Right cardiac atrium (tissue), 5 donors: Measurements from ENCODE around the gene HSPG2. TPM values are rescaled to one million over a fixed set of nuclear protein-coding genes. Genes with fewer than 3 reads are reported as not detected.
"Not testable (repeated sequence)": the region's sequence is repeated elsewhere in the genome, so short reads cannot be mapped to it uniquely, and the experiment has no call there.

Experiments used
- ATAC-seq, 2 donors: fragments of 200-7000 bp; cut with Tn5 transposase; one replicate each; pipeline versions ENCODE4 v1.8.0 to v1.9.1; 2020; ENCODE audit warnings: moderate library complexity in 2 of 2, mild to moderate bottlenecking in 1 of 2
- DNase-seq, 3 donors: peaks; one replicate each; pipeline ENCODE4 v3.0.0-alpha.2; 2020
- H3K27ac ChIP-seq: one replicate; pipeline ENCODE4 v1.5.1; 2013; ENCODE audit warnings: mild to moderate bottlenecking, low read length, control low read depth, moderate library complexity
- H3K27me3 ChIP-seq: one replicate; pipeline ENCODE4 v1.6.1; 2013; ENCODE audit not compliant: control insufficient read depth, insufficient read depth
- H3K4me1 ChIP-seq: one replicate; pipeline ENCODE4 v1.6.1; 2013; ENCODE audit warnings: low read length; ENCODE audit not compliant: control insufficient read depth, insufficient read depth
- H3K4me3 ChIP-seq: one replicate; pipeline ENCODE4 v1.5.1; 2013; ENCODE audit warnings: low read length, control low read depth
- H3K9me3 ChIP-seq: one replicate; pipeline ENCODE4 v1.6.1; 2013; ENCODE audit warnings: low read length; ENCODE audit not compliant: control insufficient read depth
- WGBS: extraction: QIAGEN DNeasy Blood & Tissue Kit; methylation state at CpG from one replicate; pipeline ENCODE4 v1.1.7; 2013; 5-methylcytosine and 5-hydroxymethylcytosine counted together
- intact Hi-C, 4 donors: fragments of 100-400 bp; cut with DNase I; formaldehyde crosslinking; loops; one replicate each; pipeline versions ENCODE4 v1.11.0 to v1.14.0; 2022 to 2023
- polyA plus RNA-seq: library from polyadenylated mRNA; stranded (reverse); fragments of 200-250 nt; gene quantifications from one replicate; pipeline ENCODE4 v1.2.3, GENCODE V29; 2013
- total RNA-seq, 4 donors: library from RNA; stranded (reverse); fragmentation: NEBNext Ultra II Directional; extraction: Animal tissue kit (Norgen Biotek cat#: 25700); gene quantifications; one replicate each; pipeline ENCODE4 v1.2.1, GENCODE V29; 2021
- donor health status: healthy with polysubstance abuse.
- donor health status: DM: no; HTN: yes; CAD: no.
- donor health status: DM: no; HTN: no; CAD: no.
- donor health status: DM: no; HTN: yes; CAD: no; lungs with severe emphysema.
- donor health status: DM: yes; HTN: yes; CAD: no.

The HSPG2 gene
- total and polyA plus RNA-seq, 5 donors: 257 to 659 (median 459) TPM

DNA sequence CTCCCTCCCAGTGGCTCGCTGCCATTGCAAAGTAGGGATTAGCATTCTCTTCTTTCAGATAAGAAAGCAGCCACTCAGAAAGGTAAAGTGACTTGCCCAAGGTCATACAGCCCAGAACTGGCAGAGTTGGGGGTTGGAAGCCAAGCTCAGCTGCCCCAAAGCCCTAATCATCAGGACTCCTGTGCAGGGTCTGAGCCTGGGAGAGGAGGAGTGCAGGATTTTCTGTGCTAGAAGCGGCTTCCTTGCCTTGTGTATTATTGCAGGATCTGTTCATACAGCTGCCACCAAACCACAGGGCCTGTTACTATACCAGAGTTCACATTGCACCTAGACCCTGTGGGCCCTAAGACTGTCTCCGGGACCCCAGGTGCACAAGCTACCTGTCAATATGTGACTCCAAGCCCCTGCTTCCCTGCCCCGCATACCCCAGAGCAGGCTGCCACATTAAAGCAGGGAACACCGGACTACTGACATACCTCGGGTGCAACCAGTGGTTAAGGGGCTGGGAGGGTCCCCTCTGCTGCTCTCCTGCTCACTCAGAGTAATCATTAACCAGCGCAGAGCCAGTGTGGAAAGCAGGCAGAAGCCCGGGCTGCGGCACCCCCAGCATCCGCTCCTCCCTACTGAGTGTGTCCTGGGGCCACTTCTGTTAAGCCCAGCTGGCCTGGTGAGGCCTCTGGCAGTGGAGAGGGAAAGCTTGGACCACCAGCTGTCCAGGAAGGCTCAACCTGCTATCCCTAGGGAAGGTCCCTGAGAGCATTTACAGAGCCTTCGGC, 15.8 kb downstream of the HSPG2 start:
- 64% methylated on average over 11 of the region's 11 CpGs for WGBS
- intact Hi-C loops: no loop called here
- ATAC-seq (no peak), DNase-seq (peak in 1 of 3 donors; percentile 36)
- no peaks in the 10 kb centered on the region for H3K9me3 ChIP-seq
- no peaks in the 10 kb centered on the region for H3K27me3 ChIP-seq
- no peak overlapping the region for H3K4me3 ChIP-seq
- peak overlapping the region; percentile 99 for H3K27ac ChIP-seq
- peaks cover 50% of the 10 kb centered on the region for H3K4me1 ChIP-seq

DNA sequence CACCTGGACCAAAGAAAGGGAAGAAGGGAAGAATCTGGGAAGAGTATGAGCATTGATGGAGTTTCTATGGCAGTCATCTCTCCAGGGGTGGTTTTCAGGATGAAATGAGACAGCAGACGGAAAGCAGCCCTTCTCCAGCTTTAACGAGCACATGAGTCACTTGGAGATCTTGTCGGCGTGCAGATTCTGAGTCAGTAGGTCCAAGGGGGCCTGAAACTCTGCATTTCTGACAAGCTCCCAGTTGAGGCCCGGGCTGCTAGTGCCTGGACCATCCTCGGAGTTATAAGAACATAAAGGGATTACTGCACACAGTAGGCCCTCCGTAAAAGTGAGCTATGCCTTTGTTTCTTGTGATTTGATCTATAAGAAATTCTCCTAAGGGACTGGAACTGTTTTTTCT, 17.6 kb downstream of the HSPG2 start:
- intact Hi-C loops: no loop called here
- 54% methylated on average over 7 of the region's 7 CpGs for WGBS
- no peaks in the 10 kb centered on the region for H3K27me3 ChIP-seq
- ATAC-seq: peak in 1 of 2 donors; percentile 3
- H3K4me3 ChIP-seq: no peak overlapping the region
- H3K27ac ChIP-seq: peak overlapping the region; percentile 99
- no peaks in the 10 kb centered on the region for H3K9me3 ChIP-seq
- H3K4me1 ChIP-seq: peaks cover 45% of the 10 kb centered on the region
- DNase-seq: peak in 1 of 3 donors; percentile 33

DNA sequence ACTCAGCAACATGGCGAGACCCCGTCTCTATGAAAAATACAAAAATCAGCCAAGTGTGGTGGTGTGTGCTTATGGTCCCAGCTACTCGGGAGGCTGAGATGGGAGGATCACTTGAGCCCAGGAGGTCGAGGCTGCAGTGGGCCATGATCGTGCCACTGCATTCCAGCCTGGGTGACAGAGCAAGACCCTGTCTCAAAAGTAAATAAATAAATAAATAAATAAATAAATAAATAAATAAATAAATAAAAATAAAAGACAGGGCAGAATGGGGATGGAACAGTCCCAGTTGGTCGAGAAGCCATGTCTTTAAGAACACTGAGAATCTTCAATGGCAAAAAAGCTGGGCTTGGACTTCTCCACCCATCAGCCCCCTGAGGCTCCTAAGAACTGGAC, 19.9 kb downstream of the HSPG2 start:
- WGBS: 76% methylated on average over 6 of the region's 6 CpGs
- H3K27me3 ChIP-seq, ATAC-seq, H3K9me3 ChIP-seq, H3K4me3 ChIP-seq, intact Hi-C loops, DNase-seq: not testable (repeated sequence)
- Histone ChIP-seq H3K27ac (peak overlapping the region; percentile 70), H3K4me1 (peaks cover 53% of the 10 kb centered on the region)

DNA sequence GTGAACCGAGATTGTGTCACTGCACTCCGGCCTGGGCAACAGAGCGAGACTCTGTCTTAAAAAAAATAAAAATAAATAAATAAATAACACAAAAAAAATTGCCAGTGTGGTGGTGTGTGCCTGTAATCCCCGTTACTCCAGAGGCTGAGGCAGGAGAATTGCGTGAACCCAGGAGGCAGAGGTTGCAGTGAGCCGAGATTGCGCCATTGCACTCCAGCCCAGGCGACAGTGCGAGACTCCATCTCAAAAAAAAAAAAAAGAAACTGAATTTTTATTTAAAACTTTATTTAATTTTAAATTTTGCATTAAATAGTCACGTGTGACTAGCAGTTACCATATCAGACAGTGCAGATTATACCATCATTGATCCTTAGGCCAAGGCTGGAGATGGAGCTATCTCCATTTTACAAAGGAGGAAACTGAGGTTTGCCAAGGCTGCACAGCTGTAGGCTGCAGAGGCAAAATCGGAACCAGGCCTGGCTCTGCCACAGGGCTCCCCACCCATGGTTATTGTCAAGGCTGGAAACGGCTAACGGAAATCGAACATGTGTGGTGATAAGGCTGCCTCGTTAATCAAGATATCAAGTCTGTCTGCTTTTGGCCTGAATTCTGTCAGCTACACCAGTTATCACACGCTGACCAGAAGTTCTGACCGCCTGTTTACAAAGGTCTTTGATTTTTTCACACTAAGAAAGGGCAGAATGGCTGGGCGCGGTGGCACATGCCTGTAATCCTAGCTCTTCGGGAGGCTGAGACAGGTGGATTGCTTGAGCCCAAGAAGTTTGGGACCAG, 20.5 kb downstream of the HSPG2 start:
- DNase-seq (peak in 1 of 3 donors; percentile 32), ATAC-seq (peak in 1 of 2 donors; percentile 2)
- Histone ChIP-seq H3K9me3 (no peaks in the 10 kb centered on the region), H3K4me1 (peaks cover 56% of the 10 kb centered on the region), H3K27ac (peak overlapping the region; percentile 70), H3K4me3 (no peak overlapping the region), H3K27me3 (no peaks in the 10 kb centered on the region)
- 59% methylated on average over 20 of the region's 20 CpGs for WGBS
- intact Hi-C loops: no loop called here

DNA sequence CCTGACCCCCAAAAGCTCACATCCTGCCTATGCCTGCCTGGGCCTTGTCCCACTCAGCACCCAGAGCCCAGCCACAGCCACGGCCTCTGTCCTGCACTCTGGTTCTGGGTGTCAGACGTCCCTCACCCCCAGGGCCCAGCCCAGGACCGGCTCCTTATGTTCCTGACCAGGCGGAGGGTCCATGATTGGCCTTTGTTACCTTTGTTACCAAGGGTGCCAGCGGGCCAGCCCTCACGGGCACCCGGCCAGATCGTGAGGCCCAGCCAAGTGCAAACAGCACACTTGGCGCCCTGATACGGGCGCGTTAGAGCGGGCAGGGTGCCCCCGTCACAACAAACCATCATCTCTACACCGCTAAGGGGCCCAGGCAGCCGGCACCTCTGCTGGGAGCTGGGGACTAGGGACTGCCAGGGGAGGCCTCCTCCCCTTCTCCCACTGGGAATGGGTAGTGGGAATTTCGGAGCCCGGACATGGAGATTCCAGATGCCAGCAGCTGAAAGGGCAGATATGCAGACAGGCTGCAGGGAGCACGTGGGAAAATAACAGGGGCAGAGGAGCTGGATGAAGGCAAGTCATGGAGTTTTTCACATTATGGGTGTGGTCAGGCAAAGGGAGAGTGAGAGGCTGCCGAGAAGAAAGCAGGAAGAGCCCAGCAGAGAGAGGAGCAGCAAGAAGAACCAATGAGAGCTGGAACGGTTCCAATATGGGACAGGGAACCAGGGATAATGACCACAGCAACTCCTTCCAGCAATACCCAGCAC, 22.1 kb downstream of the HSPG2 start:
- H3K27me3 ChIP-seq: no peaks in the 10 kb centered on the region
- DNase-seq (peak; percentile 62 to 87 (median 86)), ATAC-seq (peak; percentile 48)
- H3K4me3 ChIP-seq: no peak overlapping the region
- intact Hi-C loops: no loop called here
- peaks cover 64% of the 10 kb centered on the region for H3K4me1 ChIP-seq
- H3K27ac ChIP-seq: peak overlapping the region; percentile 93
- no peaks in the 10 kb centered on the region for H3K9me3 ChIP-seq
- WGBS: 24% methylated on average over 21 of the region's 21 CpGs

DNA sequence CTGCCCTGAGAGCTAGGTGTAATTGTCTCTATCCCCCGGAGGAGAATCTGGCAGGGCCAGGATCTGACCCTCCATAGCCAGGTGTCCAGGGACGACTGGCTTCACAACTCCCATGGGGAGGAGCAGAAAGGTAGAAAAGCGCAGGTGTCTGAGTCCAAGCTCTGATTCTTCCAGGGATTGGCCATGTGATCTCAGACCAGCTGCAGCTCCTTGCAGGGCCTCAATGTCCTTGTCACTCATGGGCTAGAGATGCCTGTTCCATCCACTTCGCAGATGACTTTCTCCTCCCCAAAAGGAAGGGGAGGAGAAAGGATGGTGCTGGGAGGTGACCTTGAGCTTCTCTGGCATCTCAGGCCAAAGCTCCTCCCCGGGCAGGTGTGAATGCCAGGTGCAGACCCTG, 22.7 kb downstream of the HSPG2 start:
- Histone ChIP-seq H3K4me1 (peaks cover 63% of the 10 kb centered on the region), H3K9me3 (no peaks in the 10 kb centered on the region), H3K27me3 (no peaks in the 10 kb centered on the region), H3K27ac (peak overlapping the region; percentile 93), H3K4me3 (no peak overlapping the region)
- 59% methylated on average over 5 of the region's 5 CpGs for WGBS
- DNase-seq (no peak), ATAC-seq (no peak)
- intact Hi-C loops: no loop called here

DNA sequence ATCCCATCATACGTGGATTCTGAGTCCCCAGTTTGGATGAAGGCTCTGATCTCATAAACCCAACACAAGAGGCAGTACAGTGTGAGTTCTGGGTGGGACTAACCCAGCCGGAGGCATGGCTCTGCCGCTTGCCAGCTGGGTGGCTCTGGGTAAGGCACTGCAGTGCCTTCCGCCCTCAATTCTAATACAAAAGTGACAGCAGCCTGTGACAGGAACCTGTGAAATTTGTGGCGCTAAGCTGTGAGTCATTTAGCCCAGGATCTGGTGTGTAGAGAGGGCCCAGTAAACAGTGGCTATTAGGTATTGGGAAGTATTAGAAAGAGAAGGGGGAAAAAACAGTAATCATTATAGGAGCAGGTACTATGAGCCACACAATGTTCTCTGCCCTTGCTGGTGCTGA, 23.3 kb downstream of the HSPG2 start:
- H3K9me3 ChIP-seq: no peaks in the 10 kb centered on the region
- intact Hi-C loops: no loop called here
- 40% methylated on average over 5 of the region's 5 CpGs for WGBS
- peak overlapping the region; percentile 93 for H3K27ac ChIP-seq
- peaks cover 63% of the 10 kb centered on the region for H3K4me1 ChIP-seq
- ATAC-seq: peak; percentile 0 to 6
- H3K27me3 ChIP-seq: no peaks in the 10 kb centered on the region
- no peak overlapping the region for H3K4me3 ChIP-seq
- DNase-seq: peak in 2 of 3 donors; percentile 43 to 62

DNA sequence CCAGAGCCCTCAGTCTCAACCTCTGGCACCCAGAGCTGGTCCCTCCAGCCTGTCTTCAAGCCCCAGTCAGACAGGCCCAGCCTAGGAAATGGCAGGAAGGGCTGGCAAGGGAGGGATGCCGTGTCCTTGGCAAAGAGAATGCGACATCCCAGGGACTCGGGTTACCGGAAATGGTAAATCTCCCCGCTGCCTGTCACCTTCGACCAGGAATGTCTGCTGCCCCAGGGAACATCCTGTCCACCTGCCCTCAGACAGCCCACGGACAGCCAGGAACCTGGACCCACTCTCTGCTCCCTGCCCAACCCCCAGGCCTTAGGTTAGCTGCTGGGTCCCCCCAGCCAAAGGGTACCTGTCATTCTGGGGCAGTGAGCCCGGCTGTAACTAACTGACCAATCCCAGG, 23.9 kb downstream of the HSPG2 start:
- Histone ChIP-seq H3K4me3 (no peak overlapping the region), H3K27me3 (no peaks in the 10 kb centered on the region), H3K4me1 (peaks cover 61% of the 10 kb centered on the region), H3K9me3 (no peaks in the 10 kb centered on the region), H3K27ac (peak overlapping the region; percentile 93)
- peak in 1 of 2 donors; percentile 0 for ATAC-seq
- 24% methylated on average over 8 of the region's 8 CpGs for WGBS
- DNase-seq: peak in 1 of 3 donors; percentile 29
- intact Hi-C loops: no loop called here

DNA sequence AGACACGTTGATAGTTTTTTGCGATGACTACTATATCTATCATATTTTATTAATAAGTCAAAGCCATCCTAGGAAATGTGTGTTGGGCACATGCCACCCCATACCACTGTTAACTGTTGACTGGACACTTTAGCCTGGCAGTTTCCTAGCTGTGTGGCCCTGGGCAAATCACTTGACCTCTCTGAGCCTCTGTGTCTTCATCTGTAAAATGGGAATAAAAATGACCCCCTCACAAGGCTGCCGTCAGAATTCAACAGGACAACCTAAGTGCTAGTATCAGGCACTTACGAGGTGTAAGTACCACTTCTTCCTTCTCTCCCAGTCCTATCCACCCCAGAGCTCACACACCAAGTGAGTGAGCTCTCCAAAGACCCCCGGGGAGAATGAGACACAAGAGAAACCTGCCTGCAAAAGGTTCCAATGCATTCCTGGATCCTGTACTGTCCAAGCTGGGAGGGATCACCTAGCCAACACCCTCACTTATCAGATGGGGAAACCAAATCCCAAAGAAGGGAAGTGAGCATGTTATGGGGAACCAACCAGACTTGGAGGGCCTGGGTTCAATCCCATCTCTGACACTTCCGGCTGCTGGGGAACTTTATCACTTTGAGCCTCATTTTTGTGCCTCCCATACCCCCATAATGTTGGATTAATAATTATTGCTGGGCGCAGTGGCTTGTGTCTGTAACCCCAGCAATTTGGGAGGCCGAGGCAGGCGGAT, 24.9 kb downstream of the HSPG2 start:
- intact Hi-C loops: no loop called here
- peak overlapping the region; percentile 93 for H3K27ac ChIP-seq
- H3K4me3 ChIP-seq: no peak overlapping the region
- H3K27me3 ChIP-seq: no peaks in the 10 kb centered on the region
- ATAC-seq (no peak), DNase-seq (no peak)
- H3K9me3 ChIP-seq: no peaks in the 10 kb centered on the region
- H3K4me1 ChIP-seq: peaks cover 64% of the 10 kb centered on the region
- WGBS: 55% methylated on average over 9 of the region's 9 CpGs

DNA sequence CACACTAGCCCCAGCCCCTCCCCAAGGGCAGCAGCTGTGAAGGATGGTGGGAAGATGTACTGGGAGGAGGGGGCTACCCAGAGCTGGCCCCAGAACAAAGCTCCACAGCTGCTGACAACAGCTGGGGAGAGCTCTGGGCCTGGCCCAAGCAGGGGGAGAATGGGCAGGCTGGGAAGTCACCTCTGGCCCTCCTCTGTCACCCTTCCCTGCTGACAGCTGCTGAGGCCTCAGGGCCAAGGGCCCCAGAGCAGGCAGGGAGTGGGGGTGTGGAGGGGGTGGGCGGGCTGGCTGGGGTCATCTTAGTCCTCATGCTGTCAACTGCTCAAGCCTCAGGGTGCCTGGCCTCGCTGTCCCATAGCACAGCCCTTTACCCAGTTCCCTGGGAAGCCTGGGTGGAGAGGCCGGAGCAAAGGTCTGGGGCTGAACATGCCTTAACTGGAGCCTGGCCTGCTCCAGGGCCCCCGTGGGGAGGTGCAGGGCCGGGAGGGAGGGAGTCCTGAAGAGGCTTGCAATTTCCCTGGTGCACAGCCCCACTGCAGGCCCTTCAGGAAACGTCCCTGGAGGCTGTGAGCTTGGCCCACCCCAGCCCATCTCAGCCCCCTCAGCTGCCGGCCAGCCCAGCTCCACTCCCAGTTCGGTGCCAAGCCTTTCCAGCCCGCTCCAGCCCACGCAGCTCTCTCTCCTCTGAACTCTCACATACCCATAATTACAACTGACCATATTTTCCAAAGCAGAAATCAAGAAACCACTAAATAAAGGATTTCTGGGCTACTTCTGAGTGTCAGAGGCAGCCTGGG, 25.7 kb downstream of the HSPG2 start:
- ATAC-seq: peak; percentile 47 to 69
- Histone ChIP-seq H3K4me3 (no peak overlapping the region), H3K27ac (peak overlapping the region; percentile 99), H3K27me3 (no peaks in the 10 kb centered on the region), H3K4me1 (peaks cover 65% of the 10 kb centered on the region), H3K9me3 (no peaks in the 10 kb centered on the region)
- peak; percentile 69 to 91 (median 90) for DNase-seq
- 11% methylated on average over 10 of the region's 10 CpGs for WGBS
- intact Hi-C loops: no loop called here
